Cardiac fibroblast (primary cell): ENCODE results near the gene HHATL.
A peak's percentile ranks its signal among the peaks of the same experiment; 100 is the strongest.

Experiments used
- DNase-seq, 2 donors: peaks; one replicate each; pipeline versions ENCODE4 v3.0.0 to v3.0.0-alpha.2; 2010; ENCODE audit warnings: low read depth in 2 of 2
- H3K4me3 ChIP-seq, 2 donors: replicated peaks in 1 of 2; 1 replicate in 1 of 2; 2 replicates in 1 of 2; pipeline ENCODE4 v1.5.1; 2011; ENCODE audit warnings: low read depth in 2 of 2, low read length in 2 of 2, mild to moderate bottlenecking in 2 of 2, moderate library complexity in 1 of 2
- CTCF ChIP-seq: IDR thresholded peaks from one replicate; pipeline ENCODE4 v1.5.1; 2011; ENCODE audit warnings: low read depth, mild to moderate bottlenecking, low read length, inconsistent platforms

Gene HHATL

GRCh38 chr3:42674146-42674545 lies 28.5 kb downstream of the HHATL start:
- DNase-seq = no peak
- no peak overlapping the region for H3K4me3 ChIP-seq
- no peak for TF ChIP-seq CTCF

GRCh38 chr3:42673082-42673481 lies 29.5 kb downstream of the HHATL start:
- no peak for DNase-seq
- TF ChIP-seq CTCF = no peak
- H3K4me3 ChIP-seq = no peak overlapping the region

GRCh38 chr3:42672515-42672914 lies 30.1 kb downstream of the HHATL start:
- no peak for DNase-seq

GRCh38 chr3:42670670-42671069 lies 31.9 kb downstream of the HHATL start:
- H3K4me3 ChIP-seq = no peak overlapping the region
- no peak for DNase-seq
- TF ChIP-seq CTCF = no peak

More at GRCh38 chr3:42672515-42672914, 30.1 kb downstream of the HHATL start:
- no peak for TF ChIP-seq CTCF
- H3K4me3 ChIP-seq = no peak overlapping the region

GRCh38 chr3:42670051-42670576 lies 32.5 kb downstream of the HHATL start:
- no peak for TF ChIP-seq CTCF
- no peak for DNase-seq
- H3K4me3 ChIP-seq = no peak overlapping the region

- DNase-seq = peak; percentile 29 to 56
- TF ChIP-seq CTCF = no peak
- no peak overlapping the region for H3K4me3 ChIP-seq
These were observed 33.8 kb downstream of the HHATL start for GRCh38 chr3:42668793-42669217.

- TF ChIP-seq CTCF = no peak
- no peak for DNase-seq
- no peak overlapping the region for H3K4me3 ChIP-seq
These were observed 34.2 kb downstream of the HHATL start for GRCh38 chr3:42668413-42668760.
